OCI-LY3 (cell line): ENCODE measurements around the gene ATG7.
"Not testable (repeated sequence)": the region's sequence is repeated elsewhere in the genome, so short reads cannot be mapped to it uniquely, and the experiment has no call there.

Source experiments
- H2AFZ ChIP-seq: fragments of 200-600, 300-600 bp; shearing (Covaris generic); 2 replicates; pipeline ENCODE4 v1.6.0; 2014; ENCODE audit warnings: antibody characterized with exemption, low read depth, low read length
- H3K27ac ChIP-seq: fragments of 200-600, 300-600 bp; sonication (generic); 2 replicates; pipeline ENCODE4 v1.5.1; 2014; ENCODE audit warnings: mild to moderate bottlenecking, low read length, moderate library complexity, mixed read lengths
- H3K27me3 ChIP-seq: fragments of 200-600, 300-600 bp; sonication (generic); 2 replicates; pipeline ENCODE4 v1.6.1; 2014; ENCODE audit warnings: low read depth, low read length, mixed read lengths
- H3K36me3 ChIP-seq: fragments of 200-600, 300-600 bp; sonication (generic); replicated peaks from 2 replicates; pipeline ENCODE3; 2014; ENCODE audit warnings: low read depth, low read length, mixed read lengths
- H3K4me1 ChIP-seq: fragments of 300-600, 200-600 bp; sonication (generic); 2 replicates; pipeline ENCODE4 v1.6.1; 2014; ENCODE audit warnings: low read length, mixed read lengths
- H3K4me2 ChIP-seq: fragments of 200-600, 300-600 bp; sonication (generic); 2 replicates; pipeline ENCODE4 v1.6.1; 2014; ENCODE audit warnings: low read length, mixed read lengths
- H3K4me3 ChIP-seq: fragments of 300-600, 200-600 bp; sonication (generic); 2 replicates; pipeline ENCODE4 v1.5.1; 2014; ENCODE audit warnings: antibody characterized with exemption, mild to moderate bottlenecking, low read length, moderate library complexity
- H3K79me2 ChIP-seq: fragments of 300-600, 200-600 bp; shearing (Covaris generic); 2 replicates; pipeline ENCODE4 v1.6.1; 2014; ENCODE audit warnings: mild to moderate bottlenecking, low read length, mixed read lengths
- H3K9ac ChIP-seq: fragments of 300-600, 200-600 bp; shearing (Covaris generic); 2 replicates; pipeline ENCODE4 v1.6.0; 2014; ENCODE audit warnings: mild to moderate bottlenecking, low read length, moderate library complexity
- H3K9me3 ChIP-seq: fragments of 200-600, 300-600 bp; shearing (Covaris generic); 2 replicates; pipeline ENCODE4 v1.6.1; 2014; ENCODE audit warnings: low read length, mixed read lengths; ENCODE audit not compliant: insufficient read depth
- H4K20me1 ChIP-seq: fragments of 200-600, 300-600 bp; sonication (generic); 2 replicates; pipeline ENCODE4 v1.6.1; 2016; ENCODE audit warnings: low read length, mixed read lengths; ENCODE audit not compliant: insufficient read depth
- CTCF ChIP-seq: fragments of 200-600, 300-600 bp; sonication (generic); IDR thresholded peaks from 2 replicates; pipeline ENCODE4 v1.5.1; 2014; ENCODE audit warnings: antibody characterized with exemption, low read length, low read depth
- EZH2phosphoT487 ChIP-seq: fragments of 200-600 bp; shearing (Covaris generic); IDR thresholded peaks from 2 replicates; pipeline ENCODE4 v1.6.1; 2018; ENCODE audit warnings: antibody characterized with exemption, mixed run types, low read depth

The ATG7 gene

GRCh38 chr3:11346416-11346815 lies 74.2 kb downstream of the ATG7 start:
- Histone ChIP-seq H3K27me3 (no peaks in the 10 kb centered on the region), H3K36me3 (peaks cover 10% of the 10 kb centered on the region), H3K4me2 (no peak overlapping the region), H3K9me3 (no peaks in the 10 kb centered on the region), H3K4me1 (no peaks in the 10 kb centered on the region), H3K9ac (no peak overlapping the region), H4K20me1 (no peaks in the 10 kb centered on the region), H2AFZ (no peak overlapping the region), H3K79me2 (no peaks in the 10 kb centered on the region), H3K4me3 (no peak overlapping the region), H3K27ac (no peak overlapping the region)
- TF ChIP-seq EZH2phosphoT487 (no peak), CTCF (no peak)

GRCh38 chr3:11348877-11349276 lies 76.7 kb downstream of the ATG7 start:
- not testable (repeated sequence) for H3K9me3 ChIP-seq, H3K27ac ChIP-seq, H3K79me2 ChIP-seq, H2AFZ ChIP-seq, H3K4me1 ChIP-seq, H4K20me1 ChIP-seq, H3K4me2 ChIP-seq, H3K27me3 ChIP-seq, H3K4me3 ChIP-seq, H3K9ac ChIP-seq
- H3K36me3 ChIP-seq, result peaks cover 14% of the 10 kb centered on the region

GRCh38 chr3:11349446-11349845 lies 77.2 kb downstream of the ATG7 start:
- no peak overlapping the region for H3K4me2 ChIP-seq
- no peaks in the 10 kb centered on the region for H3K27me3 ChIP-seq
- H2AFZ ChIP-seq, result no peak overlapping the region
- TF ChIP-seq CTCF (no peak), EZH2phosphoT487 (no peak)
- no peak overlapping the region for H3K4me3 ChIP-seq
- H3K9ac ChIP-seq, result no peak overlapping the region
- peaks cover 14% of the 10 kb centered on the region for H3K36me3 ChIP-seq
- H3K79me2 ChIP-seq, result no peaks in the 10 kb centered on the region
- H3K9me3 ChIP-seq, result no peaks in the 10 kb centered on the region
- H3K4me1 ChIP-seq, result no peaks in the 10 kb centered on the region
- no peaks in the 10 kb centered on the region for H4K20me1 ChIP-seq
- H3K27ac ChIP-seq, result no peak overlapping the region

GRCh38 chr3:11350374-11350773 lies 78.2 kb downstream of the ATG7 start:
- H3K27me3 ChIP-seq, result no peaks in the 10 kb centered on the region
- no peak overlapping the region for H3K27ac ChIP-seq
- H3K9ac ChIP-seq, result no peak overlapping the region
- H3K9me3 ChIP-seq, result no peaks in the 10 kb centered on the region
- H3K4me3 ChIP-seq, result no peak overlapping the region
- H3K79me2 ChIP-seq, result no peaks in the 10 kb centered on the region
- H3K4me1 ChIP-seq, result no peaks in the 10 kb centered on the region
- H3K4me2 ChIP-seq, result no peak overlapping the region
- no peak overlapping the region for H2AFZ ChIP-seq
- H4K20me1 ChIP-seq, result no peaks in the 10 kb centered on the region
- H3K36me3 ChIP-seq, result peaks cover 14% of the 10 kb centered on the region
- TF ChIP-seq CTCF, result no peak
- TF ChIP-seq EZH2phosphoT487, result no peak

GRCh38 chr3:11351451-11351850 lies 79.3 kb downstream of the ATG7 start:
- Histone ChIP-seq H3K9ac (no peak overlapping the region), H3K36me3 (peaks cover 12% of the 10 kb centered on the region), H3K79me2 (no peaks in the 10 kb centered on the region), H3K4me1 (no peaks in the 10 kb centered on the region), H3K9me3 (no peaks in the 10 kb centered on the region), H3K4me3 (no peak overlapping the region), H3K4me2 (no peak overlapping the region), H3K27ac (no peak overlapping the region), H3K27me3 (no peaks in the 10 kb centered on the region), H2AFZ (no peak overlapping the region), H4K20me1 (no peaks in the 10 kb centered on the region)
- TF ChIP-seq CTCF, result no peak
- TF ChIP-seq EZH2phosphoT487, result no peak
